HepG2 (cell line): ENCODE results near the gene SPRED2. TPM values are rescaled to one million over a fixed set of nuclear protein-coding genes. Genes with fewer than 3 reads are reported as not detected.
A peak's percentile ranks its signal among the peaks of the same experiment; 100 is the strongest.

Experiments used
- ATAC-seq: fragments of 200-7000 bp; cut with Tn5 transposase; 3 replicates; pipeline ENCODE4 v1.9.1; 2020; ENCODE audit warnings: mild to moderate bottlenecking, moderate library complexity
- BruUV-seq: library from RNA; stranded (reverse); fragments of 400-500 nt; replicated peaks from 2 replicates; lab custom pipeline; 2021; lab: Mats Ljungman, UMichigan
- CTCF ChIA-PET: fragments of 300-600 bp; formaldehyde crosslinking; extraction: SDS; loops from one replicate; lab custom pipeline; 2021; ENCODE audit warnings: low total read pairs, inconsistent platforms, low intra/inter-chr PET ratio; lab: Yijun Ruan, JAX
- POLR2A ChIA-PET: fragments of 350-600 bp; sonication (Branson Sonifier 250); formaldehyde crosslinking; loops from one replicate; lab custom pipeline; 2020; ENCODE audit warnings: antibody characterized with exemption, inconsistent platforms; lab: Yijun Ruan, JAX
- DNase-seq: peaks from one replicate; pipeline ENCODE4 v3.0.0-alpha.2; 2015; ENCODE audit warnings: low spot score
- FAIRE-seq: peaks from 3 replicates; lab custom pipeline; 2011; peaks lifted over from hg19 to GRCh38; lab: Jason Lieb, UNC
- H2AFZ ChIP-seq: one replicate; pipeline ENCODE4 v1.6.1; 2011; ENCODE audit warnings: low read length, inconsistent platforms
- H3K27ac ChIP-seq: fragments of 300-600 bp; 3 replicates; pipeline ENCODE4 v1.8.0; 2011; ENCODE audit warnings: mixed run types, mild to moderate bottlenecking, mixed read lengths, low read length, inconsistent platforms; ENCODE audit not compliant: insufficient read depth; ENCODE audit errors: extremely low read length
- H3K27me3 ChIP-seq, 2 experiments: fragments of 200-600 bp in 1 of 2; 2 replicates in 1 of 2; 3 replicates in 1 of 2; pipeline versions ENCODE4 v1.6.0 to v1.8.0; 2011; ENCODE audit warnings: low read length in 2 of 2, mild to moderate bottlenecking in 2 of 2, moderate library complexity in 2 of 2, inconsistent platforms in 1 of 2; ENCODE audit not compliant: insufficient read depth in 2 of 2, control insufficient read depth in 1 of 2
- H3K36me3 ChIP-seq, 2 experiments: fragments of 200-600 bp in 1 of 2; replicated peaks in 1 of 2; 2 replicates in 1 of 2; 3 replicates in 1 of 2; pipeline versions ENCODE4 v1.5.1 to v1.8.0; 2011; ENCODE audit warnings: low read length in 2 of 2, inconsistent platforms in 1 of 2; ENCODE audit not compliant: insufficient read depth in 2 of 2, control insufficient read depth in 1 of 2
- H3K4me1 ChIP-seq: 2 replicates; pipeline ENCODE4 v1.5.1; 2012; ENCODE audit warnings: low read length, inconsistent platforms; ENCODE audit not compliant: insufficient read depth
- H3K4me2 ChIP-seq: 2 replicates; pipeline ENCODE4 v1.6.0; 2011; ENCODE audit warnings: low read depth, low read length, inconsistent platforms
- H3K4me3 ChIP-seq, 3 experiments: fragments of 200-600 bp in 1 of 3; sonication (generic), shearing (Covaris generic) in 1 of 3; replicated peaks in 1 of 3; 2 replicates each; pipeline ENCODE4 v1.5.1; 2011 to 2016; ENCODE audit warnings: low read length in 3 of 3, inconsistent platforms in 2 of 3, low read depth in 2 of 3, mild to moderate bottlenecking in 2 of 3, control low read depth in 1 of 3, mixed read lengths in 1 of 3; ENCODE audit not compliant: insufficient read depth in 1 of 3
- H3K79me2 ChIP-seq: one replicate; pipeline ENCODE4 v1.6.1; 2011; ENCODE audit warnings: low read length, inconsistent platforms; ENCODE audit not compliant: insufficient read depth
- H3K9ac ChIP-seq: 2 replicates; pipeline ENCODE4 v1.6.0; 2011; ENCODE audit warnings: mild to moderate bottlenecking, low read depth, low read length, inconsistent platforms; ENCODE audit not compliant: insufficient read depth
- H3K9me3 ChIP-seq: 2 replicates; pipeline ENCODE4 v1.5.1; 2012; ENCODE audit warnings: mild to moderate bottlenecking, low read length
- H4K20me1 ChIP-seq: 2 replicates; pipeline ENCODE4 v1.6.0; 2011; ENCODE audit warnings: inconsistent platforms, mild to moderate bottlenecking, low read length, moderate library complexity; ENCODE audit not compliant: insufficient read depth
- ATF7-NPFF ChIP-seq: sonication (generic); formaldehyde crosslinking; IDR thresholded peaks from 2 replicates; pipeline ENCODE4 v1.8.1; 2023; ENCODE audit warnings: mild to moderate bottlenecking, low read depth, missing genetic modification reagents, moderate library complexity
- GLI4 ChIP-seq: sonication (generic); formaldehyde crosslinking; IDR thresholded peaks from 2 replicates; pipeline ENCODE4 v1.5.1; 2020; ENCODE audit warnings: missing genetic modification reagents, mild to moderate bottlenecking, moderate library complexity, borderline replicate concordance
- IRF1 ChIP-seq: sonication (generic); formaldehyde crosslinking; IDR thresholded peaks from 2 replicates; pipeline ENCODE4 v1.4.0; 2020; ENCODE audit warnings: low read depth, mild to moderate bottlenecking, missing genetic modification reagents
- JUND ChIP-seq: sonication (generic); formaldehyde crosslinking; IDR thresholded peaks from 2 replicates; pipeline ENCODE4 v1.8.0; 2022; ENCODE audit warnings: mild to moderate bottlenecking, missing genetic modification reagents
- PITX1 ChIP-seq: sonication (generic); formaldehyde crosslinking; IDR thresholded peaks from 2 replicates; pipeline ENCODE4 v1.5.1; 2020; ENCODE audit warnings: mild to moderate bottlenecking, missing genetic modification reagents
- RBM22 ChIP-seq: fragments of 200-400 bp; formaldehyde crosslinking; optimal IDR thresholded peaks from 2 replicates; pipeline ENCODE3; 2017; ENCODE audit warnings: mild to moderate bottlenecking, low read length, moderate library complexity
- TGIF2 ChIP-seq: IDR thresholded peaks from 2 replicates; pipeline ENCODE4 v1.6.1; 2016; ENCODE audit warnings: control low read depth, missing compliant biosample characterization
- ZBTB4 ChIP-seq: sonication (generic); formaldehyde crosslinking; IDR thresholded peaks from 2 replicates; pipeline ENCODE4 v1.4.0; 2020; ENCODE audit warnings: missing genetic modification reagents, mild to moderate bottlenecking, borderline replicate concordance
- ZNF280B ChIP-seq: sonication (generic); formaldehyde crosslinking; IDR thresholded peaks from 2 replicates; pipeline ENCODE4 v1.5.0; 2020; ENCODE audit warnings: missing genetic modification reagents, mild to moderate bottlenecking, borderline replicate concordance
- ZNF850 ChIP-seq: sonication (generic); formaldehyde crosslinking; conservative IDR thresholded peaks from 2 replicates; pipeline ENCODE4 v1.9.0; 2021; ENCODE audit warnings: mild to moderate bottlenecking, missing genetic modification reagents
- WGBS: methylation state at CpG from one replicate; pipeline ENCODE4 v1.1.6; 2017; ENCODE audit warnings: low lambda C conversion rate; 5-methylcytosine and 5-hydroxymethylcytosine counted together
- in situ Hi-C: cut with HindIII; loops from 2 replicates; pipeline ENCODE4 v1.10.0; 2017; ENCODE audit warnings: low pct_unique_long_range_greater_than_20kb; ENCODE audit not compliant: extremely low pct_ligation_motif_present
- intact Hi-C: fragments of 100-400 bp; cut with micrococcal nuclease; formaldehyde crosslinking; loops from one replicate; pipeline ENCODE4 v1.10.0; 2022; ENCODE audit not compliant: unreplicated experiment
- polyA plus RNA-seq, 8 experiments: library from polyadenylated mRNA; depleted of rRNA in 3 of 8; stranded (reverse) in 7 of 8; unstranded in 1 of 8; fragments of >200 nt; fragmentation: Illumina TruSeq in 4 of 8; extraction: Trizol in 4 of 8; gene quantifications; 2 replicates each; pipeline versions ENCODE4 v1.2.1 to v1.2.3, GENCODE V29; 2011 to 2016; ENCODE audit warnings: low read depth in 4 of 8, missing spikeins in 1 of 8, mixed read lengths in 1 of 8; ENCODE audit not compliant: insufficient read depth in 1 of 8
- total RNA-seq, 5 experiments: library from RNA; depleted of rRNA; stranded (reverse); fragments of >200 nt; fragmentation: Illumina TruSeq; extraction: Trizol; gene quantifications; 2 replicates each; pipeline ENCODE4 v1.2.3, GENCODE V29; 2016; ENCODE audit warnings: low read depth in 1 of 5

The SPRED2 gene
- total and polyA plus RNA-seq, 2 of the 13 experiments (the other 11 are each of a cell fraction or from before 2014, with no cell fraction given), result 13.0 to 37.0 TPM

- WGBS, result 89% methylated on average over 2 of the region's 2 CpGs
- Histone ChIP-seq H3K27me3 (no peaks in the 10 kb centered on the region), H3K9me3 (no peaks in the 10 kb centered on the region), H3K4me2 (no peak overlapping the region), H3K36me3 (peaks cover 4 to 20% of the 10 kb centered on the region in 2 experiments; a peak in 4 of 5 replicates), H3K4me1 (peaks cover 20% of the 10 kb centered on the region), H3K27ac (no peak overlapping the region), H4K20me1 (no peaks in the 10 kb centered on the region), H3K9ac (no peak overlapping the region), H3K4me3 (no peak overlapping the region), H3K79me2 (no peaks in the 10 kb centered on the region), H2AFZ (no peak overlapping the region)
- intact Hi-C loops (no loop called here), in situ Hi-C loops (no loop called here)
- no TSS peak for BruUV-seq
- ChIA-PET CTCF (no interaction called here), POLR2A (no interaction called here)
- TF ChIP-seq TGIF2 (CRISPR knock-in tag), result no peak
- TF ChIP-seq RBM22, result peak; percentile 59
- TF ChIP-seq ZNF850 (CRISPR knock-in tag), result no peak
- TF ChIP-seq GLI4 (CRISPR knock-in tag), result no peak
- TF ChIP-seq JUND (CRISPR knock-in tag), result no peak
- DNase-seq (no peak), ATAC-seq (no peak), FAIRE-seq (no peak)
Measured at GRCh38 chr2:65305934-65306333, 126.5 kb downstream of the SPRED2 start.

- H3K79me2 ChIP-seq, result no peaks in the 10 kb centered on the region
- H4K20me1 ChIP-seq, result no peaks in the 10 kb centered on the region
- intact Hi-C loops (loop anchor here (1.0 to 5.0 kb wide), 4 partner anchors 36 to 135 kb away; no protein-coding TSS in a partner anchor), in situ Hi-C loops (no loop called here)
- ATAC-seq (peak; percentile 93), FAIRE-seq (peak; percentile 15), DNase-seq (peak; percentile 96)
- peak overlapping the region; percentile 47 for H3K27ac ChIP-seq
- peaks cover 52% of the 10 kb centered on the region for H3K4me1 ChIP-seq
- H3K9ac ChIP-seq, result peak overlapping the region; percentile 45
- 3% methylated on average over 20 of the region's 20 CpGs for WGBS
- POLR2A ChIA-PET, result interaction anchor here (0.6 to 3.2 kb wide), 15 partner anchors 9 to 245 kb away, joined by 3 to 31 read pairs (median 5); partner anchors contain the start of genes CEP68, RAB1A and SPRED2
- no peaks in the 10 kb centered on the region for H3K27me3 ChIP-seq
- CTCF ChIA-PET, result no interaction called here
- H2AFZ ChIP-seq, result no peak overlapping the region
- H3K36me3 ChIP-seq, result no peaks in the 10 kb centered on the region
- peak overlapping the region; percentile 99 for H3K4me2 ChIP-seq
- no TSS peak for BruUV-seq
- H3K9me3 ChIP-seq, result no peaks in the 10 kb centered on the region
- H3K4me3 ChIP-seq, result peak overlapping the region; percentile 55 to 68 (median 58)
- TF ChIP-seq ATF7-NPFF (CRISPR knock-in tag) (no peak), ZNF280B (no peak), ZBTB4 (CRISPR knock-in tag) (peak; percentile 73; the same call in 1 of the 2 replicates), PITX1 (CRISPR knock-in tag) (peak; percentile 91), IRF1 (CRISPR knock-in tag) (no peak)
Measured at GRCh38 chr2:65300761-65301711, 131.4 kb downstream of the SPRED2 start.
